Activated B cell treated with CpG ODN at 0.5 μM for 24 hours (primary cell): ENCODE data around the gene APOBEC3H. TPM values are rescaled to one million over a fixed set of nuclear protein-coding genes. Genes with fewer than 3 reads are reported as not detected.
"Not testable (repeated sequence)": the region's sequence is repeated elsewhere in the genome, so short reads cannot be mapped to it uniquely, and the experiment has no call there.

ENCODE experiments used
- ATAC-seq: fragments of 200-7000 bp; cut with Tn5 transposase; one replicate; pipeline ENCODE4 v1.10.0; 2021; ENCODE audit warnings: low read depth, mild to moderate bottlenecking, moderate library complexity
- CTCF ChIA-PET: fragments of 350-600 bp; sonication (Branson Sonifier 250); formaldehyde crosslinking; loops from one replicate; lab custom pipeline; 2021; ENCODE audit warnings: antibody characterized with exemption; lab: Charles Lee
- POLR2A ChIA-PET: fragments of 350-600 bp; sonication (Branson Sonifier 250); formaldehyde crosslinking; loops from one replicate; lab custom pipeline; 2021; ENCODE audit warnings: antibody characterized with exemption; lab: Charles Lee
- DNase-seq: peaks from one replicate; pipeline ENCODE4 v3.0.0; 2022
- H3K27ac Mint-ChIP-seq: one replicate; pipeline ENCODE4 v1.8.0; 2020; ENCODE audit warnings: mixed read lengths
- H3K27me3 Mint-ChIP-seq: one replicate; pipeline ENCODE4 v1.8.0; 2021; ENCODE audit warnings: mixed read lengths
- H3K36me3 Mint-ChIP-seq: one replicate; pipeline ENCODE4 v1.8.0; 2021; ENCODE audit warnings: low read depth, mixed read lengths
- H3K4me1 Mint-ChIP-seq: one replicate; pipeline ENCODE4 v1.8.0; 2021; ENCODE audit warnings: mixed read lengths
- H3K4me3 Mint-ChIP-seq: one replicate; pipeline ENCODE4 v1.8.0; 2020; ENCODE audit warnings: mild to moderate bottlenecking, mixed read lengths
- H3K9me3 Mint-ChIP-seq: one replicate; pipeline ENCODE4 v1.8.0; 2020; ENCODE audit warnings: mixed read lengths
- intact Hi-C: fragments of 100-400 bp; cut with micrococcal nuclease; formaldehyde crosslinking; loops from one replicate; pipeline ENCODE4 v1.15.1; 2024
- total RNA-seq: library from RNA; stranded (reverse); gene quantifications from 2 replicates; pipeline ENCODE4 v1.2.3, GENCODE V29; 2022
- TF ChIP-seq, protein P1 (sequence below): fragments of 200-600 bp; IDR thresholded peaks from one replicate; pipeline ENCODE4 v1.8.0; 2022; ENCODE audit warnings: antibody characterized with exemption, mild to moderate bottlenecking

APOBEC3H gene
- total RNA-seq, 1 donor from 2014 or later: 1.4 TPM

DNA sequence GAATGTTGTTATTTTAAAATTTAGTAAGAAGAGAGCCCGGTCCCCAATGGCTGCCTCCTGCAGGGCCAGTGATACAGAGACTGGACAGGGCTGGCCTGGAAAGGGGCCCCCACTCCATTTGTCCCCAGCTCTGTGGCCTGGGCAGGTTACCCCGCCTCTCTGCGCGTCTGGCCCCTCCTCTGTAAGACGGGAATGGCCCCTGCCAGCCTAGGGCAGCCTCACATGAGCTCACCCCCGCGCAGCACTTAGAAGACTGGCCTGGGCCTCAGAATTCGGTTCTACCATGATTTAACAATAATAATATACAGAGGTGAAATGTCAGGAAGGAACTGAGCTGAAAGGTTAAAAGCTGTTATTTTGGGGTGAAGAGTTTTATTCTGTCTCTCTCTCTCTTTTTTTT is 18.7 kb upstream of the APOBEC3H start:
- no peak for ATAC-seq
- POLR2A ChIA-PET: interaction anchor here (0.6 to 16.5 kb wide), 7 partner anchors 11 to 1506 kb away, joined by 3 to 212 read pairs (median 3); partner anchors contain the start of gene APOBEC3H
- H3K27ac Mint-ChIP-seq: peak overlapping the region; percentile 91
- TF ChIP-seq, protein P1, sequence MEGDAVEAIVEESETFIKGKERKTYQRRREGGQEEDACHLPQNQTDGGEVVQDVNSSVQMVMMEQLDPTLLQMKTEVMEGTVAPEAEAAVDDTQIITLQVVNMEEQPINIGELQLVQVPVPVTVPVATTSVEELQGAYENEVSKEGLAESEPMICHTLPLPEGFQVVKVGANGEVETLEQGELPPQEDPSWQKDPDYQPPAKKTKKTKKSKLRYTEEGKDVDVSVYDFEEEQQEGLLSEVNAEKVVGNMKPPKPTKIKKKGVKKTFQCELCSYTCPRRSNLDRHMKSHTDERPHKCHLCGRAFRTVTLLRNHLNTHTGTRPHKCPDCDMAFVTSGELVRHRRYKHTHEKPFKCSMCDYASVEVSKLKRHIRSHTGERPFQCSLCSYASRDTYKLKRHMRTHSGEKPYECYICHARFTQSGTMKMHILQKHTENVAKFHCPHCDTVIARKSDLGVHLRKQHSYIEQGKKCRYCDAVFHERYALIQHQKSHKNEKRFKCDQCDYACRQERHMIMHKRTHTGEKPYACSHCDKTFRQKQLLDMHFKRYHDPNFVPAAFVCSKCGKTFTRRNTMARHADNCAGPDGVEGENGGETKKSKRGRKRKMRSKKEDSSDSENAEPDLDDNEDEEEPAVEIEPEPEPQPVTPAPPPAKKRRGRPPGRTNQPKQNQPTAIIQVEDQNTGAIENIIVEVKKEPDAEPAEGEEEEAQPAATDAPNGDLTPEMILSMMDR: no peak
- no peak for DNase-seq
- H3K4me3 Mint-ChIP-seq: peak overlapping the region; percentile 93
- CTCF ChIA-PET: interaction anchor here (0.6 to 0.7 kb wide), 2 partner anchors 11 to 538 kb away, joined by 3 to 4 read pairs; no protein-coding TSS in a partner anchor
- peaks cover 49% of the 10 kb centered on the region for H3K36me3 Mint-ChIP-seq
- intact Hi-C loops: no loop called here
- no peaks in the 10 kb centered on the region for H3K27me3 Mint-ChIP-seq
- peaks cover 79% of the 10 kb centered on the region for H3K4me1 Mint-ChIP-seq
- H3K9me3 Mint-ChIP-seq: no peaks in the 10 kb centered on the region

DNA sequence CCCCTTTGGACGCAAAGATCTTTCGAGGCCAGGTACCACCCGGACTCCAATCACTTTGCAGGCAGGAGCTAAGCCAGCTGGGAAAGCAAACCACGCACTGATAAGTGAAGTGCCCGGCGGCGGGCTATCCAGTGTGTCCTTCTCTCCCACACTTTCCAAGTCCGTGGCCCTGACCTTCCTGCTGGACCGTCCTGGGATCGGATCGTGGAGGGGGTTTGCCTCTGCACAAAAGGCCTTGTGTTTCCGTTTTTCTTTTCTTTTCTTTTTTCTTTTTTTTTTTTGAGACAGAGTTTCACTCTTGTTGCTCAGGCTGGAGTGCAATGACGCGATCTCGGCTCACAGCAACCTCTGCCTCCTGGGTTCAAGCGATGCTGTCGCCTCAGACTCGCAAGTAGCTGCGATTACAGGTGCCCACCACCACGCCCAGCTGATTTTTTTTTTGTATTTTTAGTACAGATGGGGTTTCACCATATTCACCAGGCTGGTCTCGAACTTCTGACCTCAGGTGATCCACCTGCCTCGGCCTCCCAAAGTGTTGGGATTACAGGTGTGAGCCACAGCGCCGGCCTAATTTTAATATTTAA is 17.9 kb upstream of the APOBEC3H start:
- DNase-seq, ATAC-seq, intact Hi-C loops, H3K9me3 Mint-ChIP-seq, H3K27me3 Mint-ChIP-seq: not testable (repeated sequence)
- peaks cover 70% of the 10 kb centered on the region for H3K4me1 Mint-ChIP-seq
- peak overlapping the region; percentile 7 for H3K4me3 Mint-ChIP-seq
- POLR2A ChIA-PET: interaction anchor here (0.7 to 16.5 kb wide), 7 partner anchors 12 to 76 kb away, joined by 3 to 212 read pairs (median 3); partner anchors contain the start of gene APOBEC3H
- peak overlapping the region; percentile 91 for H3K27ac Mint-ChIP-seq
- CTCF ChIA-PET: interaction anchor here (1.7 kb wide), 1 partner anchor 20 kb away, joined by 6 read pairs; no protein-coding TSS in a partner anchor
- H3K36me3 Mint-ChIP-seq: peaks cover 55% of the 10 kb centered on the region

DNA sequence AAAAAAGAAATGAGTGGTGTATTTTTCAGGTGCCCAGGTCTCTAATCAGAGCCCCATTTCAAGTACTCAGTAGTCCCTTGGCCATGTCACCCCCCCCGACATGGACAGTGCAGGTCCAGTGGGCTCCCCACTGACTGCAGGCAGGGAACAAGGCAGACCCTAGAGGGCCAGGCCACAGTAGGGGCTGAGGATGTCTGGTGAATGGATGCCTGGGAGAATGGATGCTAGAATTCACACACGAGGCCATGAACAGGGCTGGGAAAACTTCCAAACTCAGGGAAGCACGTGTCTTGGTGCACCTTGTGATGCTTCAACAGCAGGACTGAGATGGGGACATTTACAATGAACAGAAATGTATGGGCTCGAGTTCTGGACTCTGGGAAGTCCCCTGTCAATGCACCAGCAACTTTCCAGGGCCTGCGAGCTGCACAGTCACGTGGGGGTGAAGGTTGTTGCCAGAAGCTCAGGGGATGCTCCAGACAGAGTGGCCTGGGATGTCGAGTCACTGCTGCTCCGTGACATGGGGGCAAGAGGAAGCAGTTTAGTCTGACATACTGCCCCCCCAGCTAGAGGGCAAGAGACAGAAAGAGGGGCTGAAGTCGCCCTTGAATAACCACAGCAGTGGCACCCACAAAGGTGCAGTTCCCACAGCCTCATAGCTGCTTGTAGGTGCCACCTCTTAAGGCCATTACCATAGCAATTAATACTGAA is 16.8 kb upstream of the APOBEC3H start:
- H3K4me3 Mint-ChIP-seq: peak overlapping the region; percentile 77
- H3K4me1 Mint-ChIP-seq: peaks cover 63% of the 10 kb centered on the region
- CTCF ChIA-PET: interaction anchor here (1.7 kb wide), 1 partner anchor 19 kb away, joined by 6 read pairs; no protein-coding TSS in a partner anchor
- TF ChIP-seq, protein P1: no peak
- peaks cover 60% of the 10 kb centered on the region for H3K36me3 Mint-ChIP-seq
- H3K27me3 Mint-ChIP-seq: no peaks in the 10 kb centered on the region
- ATAC-seq (peak; percentile 29), DNase-seq (peak; percentile 43)
- no peaks in the 10 kb centered on the region for H3K9me3 Mint-ChIP-seq
- intact Hi-C loops: no loop called here
- peak overlapping the region; percentile 79 for H3K27ac Mint-ChIP-seq
- POLR2A ChIA-PET: interaction anchor here (1.0 to 16.5 kb wide), 7 partner anchors 13 to 66 kb away, joined by 3 to 212 read pairs (median 8); partner anchors contain the start of genes APOBEC3C and APOBEC3H

DNA sequence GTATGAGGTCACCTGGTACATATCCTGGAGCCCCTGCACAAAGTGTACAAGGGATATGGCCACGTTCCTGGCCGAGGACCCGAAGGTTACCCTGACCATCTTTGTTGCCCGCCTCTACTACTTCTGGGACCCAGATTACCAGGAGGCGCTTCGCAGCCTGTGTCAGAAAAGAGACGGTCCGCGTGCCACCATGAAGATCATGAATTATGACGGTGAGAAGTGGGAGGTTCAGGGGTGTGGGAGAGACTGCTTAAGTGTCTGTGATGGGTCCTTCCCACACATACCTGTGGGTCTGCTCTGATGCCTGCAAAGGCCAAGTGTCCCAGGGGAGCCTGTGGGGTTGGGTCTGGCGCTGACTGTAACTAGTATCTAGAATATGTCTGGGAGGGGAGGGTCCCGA is 16.0 kb upstream of the APOBEC3H start:
- ATAC-seq: no peak
- POLR2A ChIA-PET: interaction anchor here (1.1 to 16.5 kb wide), 5 partner anchors 14 to 67 kb away, joined by 3 to 212 read pairs (median 8); partner anchors contain the start of genes APOBEC3C and APOBEC3H
- peak overlapping the region; percentile 19 for H3K4me3 Mint-ChIP-seq
- DNase-seq: no peak
- H3K27ac Mint-ChIP-seq: peak overlapping the region; percentile 79
- H3K27me3 Mint-ChIP-seq: no peaks in the 10 kb centered on the region
- H3K9me3 Mint-ChIP-seq: no peaks in the 10 kb centered on the region
- peaks cover 56% of the 10 kb centered on the region for H3K4me1 Mint-ChIP-seq
- H3K36me3 Mint-ChIP-seq: peaks cover 67% of the 10 kb centered on the region
- TF ChIP-seq, protein P1: no peak
- CTCF ChIA-PET: interaction anchor here (1.7 kb wide), 1 partner anchor 18 kb away, joined by 6 read pairs; no protein-coding TSS in a partner anchor
- intact Hi-C loops: no loop called here

DNA sequence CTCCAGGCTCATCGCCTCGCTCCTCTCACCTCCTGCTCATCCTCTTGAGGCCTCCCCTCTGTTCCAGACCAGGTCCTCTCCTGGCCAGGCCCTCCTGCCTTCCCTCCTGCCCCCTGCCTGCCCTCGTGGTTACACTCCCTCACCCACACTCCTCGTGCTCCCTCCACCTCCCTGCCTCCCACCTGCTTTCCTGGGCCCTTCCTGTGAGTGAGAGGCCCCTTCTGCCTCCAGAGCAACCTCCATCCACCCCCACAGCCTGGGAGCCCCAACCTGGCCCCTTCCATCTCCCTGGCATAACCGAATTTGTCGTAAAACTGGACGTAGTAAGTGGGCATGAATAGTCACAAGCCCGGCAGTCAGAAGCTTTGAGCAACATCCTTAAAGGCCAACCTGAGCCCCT is 15.4 kb upstream of the APOBEC3H start:
- CTCF ChIA-PET: no interaction called here
- POLR2A ChIA-PET: interaction anchor here (2.0 to 16.5 kb wide), 3 partner anchors 13 to 17 kb away, joined by 8 to 212 read pairs (median 47); partner anchors contain the start of gene APOBEC3H
- TF ChIP-seq, protein P1: no peak
- no peaks in the 10 kb centered on the region for H3K27me3 Mint-ChIP-seq
- H3K4me3 Mint-ChIP-seq: peak overlapping the region; percentile 38
- peaks cover 53% of the 10 kb centered on the region for H3K4me1 Mint-ChIP-seq
- no peaks in the 10 kb centered on the region for H3K9me3 Mint-ChIP-seq
- intact Hi-C loops: no loop called here
- ATAC-seq (no peak), DNase-seq (no peak)
- peak overlapping the region; percentile 79 for H3K27ac Mint-ChIP-seq
- H3K36me3 Mint-ChIP-seq: peaks cover 73% of the 10 kb centered on the region
